ENCODE results near the gene LDHAL6B.
A peak's percentile ranks its signal among the peaks of the same experiment; 100 is the strongest.

The LDHAL6B gene

DNA sequence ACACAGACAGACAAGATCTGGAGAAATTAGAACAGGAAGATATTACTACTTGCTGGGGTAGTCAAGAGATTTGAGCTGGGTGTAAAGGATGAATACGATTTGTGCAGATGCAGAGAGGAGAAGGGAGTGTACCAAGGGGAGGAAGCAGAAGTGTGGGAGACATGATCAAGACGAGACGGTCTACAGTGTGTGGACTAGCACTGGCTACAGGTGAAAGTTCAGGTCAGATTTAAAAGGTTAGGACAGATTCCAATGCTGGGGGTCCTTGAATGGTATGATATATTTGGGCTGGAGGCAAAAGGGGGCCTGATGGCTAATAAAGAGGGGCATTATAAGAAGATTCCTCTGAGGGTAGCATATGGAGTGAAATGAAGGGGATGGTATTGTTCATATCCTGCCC, 12.1 kb downstream of the LDHAL6B start:
- DNase-seq (ENCODE audit: low spot score) = no peak

DNA sequence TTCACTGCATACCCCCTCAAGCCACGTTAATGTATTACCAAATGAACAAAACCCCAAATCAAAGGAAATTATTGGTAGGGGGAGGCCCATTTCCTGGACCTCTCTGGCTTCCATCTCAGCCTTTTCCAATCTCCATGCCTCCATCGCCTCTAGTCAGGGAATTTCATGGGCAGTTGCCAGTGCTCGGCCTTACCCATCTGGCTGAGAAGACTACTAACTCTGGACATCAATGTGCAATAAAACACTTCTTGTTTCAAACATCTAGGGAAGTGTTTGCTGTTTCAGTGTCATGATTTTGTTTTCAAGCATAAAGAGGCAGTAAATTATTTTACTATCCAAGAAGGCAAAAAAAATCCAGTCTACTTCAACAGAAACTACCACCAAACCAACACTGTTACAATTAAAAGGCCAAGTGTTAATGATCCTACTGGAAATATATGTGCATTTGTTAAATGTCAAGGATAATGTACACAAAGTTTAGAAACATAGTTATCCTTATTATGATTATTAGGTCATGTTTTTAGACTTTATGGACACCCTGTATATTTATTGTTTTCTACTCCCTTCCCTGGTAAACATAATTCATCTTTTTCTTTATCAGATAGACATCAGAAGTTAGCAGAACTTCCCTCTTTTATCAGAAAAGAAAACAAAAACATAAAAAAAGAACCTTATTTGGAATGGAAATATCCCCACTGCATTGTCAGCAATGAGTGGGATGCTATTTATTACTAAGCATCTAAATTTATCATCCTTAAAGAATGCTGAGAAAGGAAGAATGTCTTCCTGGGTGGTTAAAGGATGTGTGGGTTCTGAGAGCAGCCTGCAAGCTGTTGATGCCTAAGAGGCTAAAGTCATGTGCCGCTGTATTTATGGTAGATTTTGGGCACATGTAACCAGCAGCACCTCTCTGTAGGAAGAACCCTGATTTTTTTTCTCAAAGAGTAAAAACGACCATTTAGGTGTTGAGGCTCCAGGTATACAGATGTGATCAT, 15.2 kb downstream of the LDHAL6B start:
- peak; percentile 89 for DNase-seq (ENCODE audit: low spot score)

DNA sequence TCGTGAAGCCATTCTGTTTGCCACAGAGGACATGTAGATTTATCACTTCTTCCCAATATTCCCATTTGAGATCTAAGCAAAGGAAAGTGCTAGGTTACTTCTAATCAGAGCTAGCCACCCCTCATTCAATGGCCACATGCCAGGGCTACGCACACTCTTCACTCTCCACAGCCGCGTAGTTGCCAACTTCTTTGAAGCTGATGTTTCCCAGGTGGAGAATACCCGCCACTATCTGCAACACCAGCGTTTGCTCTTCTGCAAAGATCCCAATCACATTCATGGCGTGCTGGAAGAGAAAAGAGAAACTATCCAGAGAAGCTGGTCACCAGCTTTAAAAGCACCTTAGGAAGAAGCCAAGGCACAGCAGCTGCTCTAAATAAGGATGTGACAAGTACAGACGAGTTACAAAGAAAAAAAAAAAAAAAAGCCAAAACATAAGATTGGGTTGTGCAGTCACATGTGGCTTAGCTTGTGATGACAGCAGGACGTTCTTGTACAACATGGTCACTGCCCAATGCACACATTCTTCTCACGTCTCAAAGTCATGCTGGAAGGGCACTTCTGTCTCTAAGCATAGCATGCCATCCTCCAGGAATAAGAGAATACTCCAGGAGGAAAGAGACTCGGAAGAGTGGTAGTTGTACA, 16.4 kb downstream of the LDHAL6B start:
- DNase-seq (ENCODE audit: low spot score) = no peak

DNA sequence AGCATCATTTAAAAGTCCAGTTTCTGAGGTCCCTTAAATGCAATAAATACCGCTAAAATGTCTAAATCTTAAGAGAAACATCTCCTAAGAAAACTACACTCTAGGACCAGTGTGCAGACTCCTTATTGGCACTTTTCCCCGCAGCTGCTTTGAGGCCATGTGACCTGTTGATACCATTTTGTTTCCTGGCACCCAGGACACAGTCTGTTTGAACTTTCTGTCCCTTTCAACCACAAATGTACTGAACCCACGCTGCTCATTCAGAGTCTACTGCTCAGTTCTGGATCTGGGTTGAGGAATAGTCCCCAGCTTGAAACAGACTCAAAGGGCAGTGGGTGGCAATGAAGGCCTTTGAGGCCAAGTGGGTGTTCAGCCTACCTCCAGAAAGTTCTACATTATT, 17.1 kb downstream of the LDHAL6B start:
- no peak for DNase-seq (ENCODE audit: low spot score)

DNA sequence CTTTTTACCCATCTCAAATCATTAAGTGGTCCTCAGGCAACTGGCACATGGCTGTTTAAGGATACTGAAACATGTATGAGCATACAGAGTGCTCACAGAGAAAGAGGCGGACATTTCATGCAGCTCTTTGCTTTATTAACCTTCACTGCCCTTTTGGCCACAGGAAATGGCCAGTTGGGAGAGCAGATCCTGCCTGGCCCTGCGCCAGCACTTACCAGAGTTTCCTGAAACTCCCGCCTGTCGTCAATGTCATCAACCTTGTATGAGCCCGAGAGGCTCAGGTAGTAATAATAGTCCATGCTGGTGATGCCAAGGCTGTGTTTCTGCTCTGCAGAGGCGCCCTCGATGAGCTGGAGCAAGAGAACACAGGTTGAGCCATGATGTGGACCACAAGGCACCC, 17.8 kb downstream of the LDHAL6B start:
- no peak for DNase-seq (ENCODE audit: low spot score)

DNA sequence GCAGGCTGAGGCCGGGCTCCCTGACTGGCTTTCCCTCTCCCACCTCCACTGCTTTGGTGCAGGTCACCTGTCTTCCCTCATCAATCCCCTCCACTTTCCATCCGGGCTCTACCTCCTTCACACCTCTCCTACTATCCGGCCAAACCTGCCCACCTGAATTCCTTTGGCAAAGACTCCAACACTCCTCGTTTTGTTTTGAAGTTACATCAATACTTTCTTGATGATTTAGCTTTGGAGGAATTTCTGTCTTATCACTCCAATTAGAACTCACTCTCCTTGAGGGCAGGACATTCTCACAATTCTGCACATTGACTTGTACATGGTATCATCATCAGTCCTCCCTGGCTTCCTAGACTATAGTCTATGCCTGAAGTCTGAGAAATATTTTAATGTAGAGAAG, 20.4 kb downstream of the LDHAL6B start:
- no peak for DNase-seq (ENCODE audit: low spot score)

DNA sequence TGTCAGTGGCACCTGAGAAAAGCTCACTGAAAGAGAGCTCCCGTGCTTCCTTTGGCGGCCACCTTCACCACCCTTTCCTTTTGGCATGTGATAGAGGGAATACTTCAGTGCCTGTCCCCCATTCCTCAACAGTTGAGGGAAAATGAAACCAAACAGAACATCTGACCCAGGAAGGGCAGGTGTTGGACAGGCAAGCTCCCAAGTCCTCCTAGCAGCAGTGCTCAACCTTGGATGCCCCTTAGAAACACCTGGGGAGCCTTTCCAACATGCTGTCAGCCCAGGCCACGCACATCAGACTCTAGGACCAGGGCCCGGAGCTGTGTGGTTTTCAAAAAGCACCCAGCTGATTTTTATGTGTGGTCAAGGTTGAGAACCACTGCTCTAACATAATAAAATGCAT, 22.4 kb downstream of the LDHAL6B start:
- no peak for DNase-seq (ENCODE audit: low spot score)

DNA sequence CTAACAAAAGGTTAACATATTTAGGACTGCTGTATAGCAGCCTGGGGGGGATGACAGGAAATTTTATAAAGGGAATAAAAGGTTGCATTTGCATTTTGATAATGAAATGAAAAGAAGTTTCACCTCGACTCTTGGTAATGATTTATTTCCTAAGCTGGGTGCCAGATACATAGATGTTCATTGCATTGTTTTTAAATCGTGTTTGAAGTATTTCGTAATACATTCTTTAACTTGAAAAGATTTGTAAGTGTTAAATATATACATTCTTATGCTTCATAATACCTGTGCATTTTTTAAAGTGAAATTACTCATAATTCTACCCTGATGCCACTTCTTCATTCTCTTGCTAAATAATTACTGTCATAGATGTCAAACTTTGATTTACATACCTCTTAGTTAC, 22.8 kb downstream of the LDHAL6B start:
- no peak for DNase-seq (ENCODE audit: low spot score)

DNA sequence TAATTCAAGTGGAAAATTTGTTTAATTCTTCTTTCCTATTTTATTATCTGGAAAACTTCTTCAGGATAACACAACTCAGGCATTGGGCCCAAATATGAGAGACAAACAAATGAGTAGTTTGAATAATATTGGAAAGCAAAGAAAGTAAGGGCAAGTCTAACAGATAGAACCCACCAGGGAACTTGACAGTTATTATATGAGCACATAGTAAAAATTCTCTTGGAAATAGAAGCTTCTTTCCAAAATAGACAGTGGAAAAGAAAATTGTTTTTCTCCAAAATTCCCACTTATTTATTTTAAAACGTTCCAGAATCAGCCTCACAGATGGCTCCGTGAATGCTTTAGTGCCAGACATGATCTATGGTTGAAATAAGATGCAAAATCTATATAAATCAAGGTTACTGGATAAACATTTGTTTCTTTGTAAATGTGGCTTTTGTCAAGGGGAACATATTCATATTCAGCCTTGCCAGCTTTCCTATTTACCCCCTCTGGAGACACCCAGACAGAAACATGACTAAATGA, 23.9 kb downstream of the LDHAL6B start:
- no peak for DNase-seq (ENCODE audit: low spot score)

DNA sequence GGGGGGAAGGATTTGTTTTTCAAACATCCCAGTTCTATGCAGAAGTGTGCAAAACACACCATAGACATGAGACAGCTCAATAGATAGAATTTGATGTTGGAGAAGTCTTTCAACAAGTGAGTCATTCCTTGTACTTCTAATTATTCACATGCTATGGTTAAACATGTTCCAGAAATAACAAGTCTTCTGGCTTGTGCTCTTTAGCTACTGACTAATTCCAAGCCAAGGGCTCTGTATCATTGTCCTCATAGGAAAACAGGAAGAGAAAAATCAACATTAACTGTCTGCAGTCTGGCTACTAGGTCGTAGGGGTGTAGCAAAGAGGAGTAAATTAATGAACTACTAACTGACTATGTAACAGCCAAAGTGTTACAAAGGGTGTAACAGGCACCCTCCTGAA, 25.8 kb downstream of the LDHAL6B start:
- peak; percentile 88 for DNase-seq (ENCODE audit: low spot score)

DNA sequence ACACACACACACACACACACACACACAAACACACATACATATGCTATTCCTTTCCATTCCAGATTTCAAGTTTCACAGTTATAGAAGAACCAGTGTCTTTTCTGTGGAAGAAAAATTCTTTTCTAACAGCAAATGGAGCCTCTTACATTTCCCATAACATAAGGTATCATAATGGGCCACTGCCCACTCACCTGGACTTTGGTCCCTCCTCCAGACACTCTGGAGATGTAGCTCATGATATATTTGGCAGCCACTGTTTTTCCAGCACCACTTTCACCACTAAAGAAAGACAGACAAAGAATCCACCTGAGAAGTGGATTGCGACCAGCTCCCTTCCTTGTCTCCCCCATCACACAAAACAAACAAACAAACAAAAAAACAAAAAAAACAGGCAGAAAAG, 29.8 kb downstream of the LDHAL6B start:
- DNase-seq (ENCODE audit: low spot score) = no peak

DNA sequence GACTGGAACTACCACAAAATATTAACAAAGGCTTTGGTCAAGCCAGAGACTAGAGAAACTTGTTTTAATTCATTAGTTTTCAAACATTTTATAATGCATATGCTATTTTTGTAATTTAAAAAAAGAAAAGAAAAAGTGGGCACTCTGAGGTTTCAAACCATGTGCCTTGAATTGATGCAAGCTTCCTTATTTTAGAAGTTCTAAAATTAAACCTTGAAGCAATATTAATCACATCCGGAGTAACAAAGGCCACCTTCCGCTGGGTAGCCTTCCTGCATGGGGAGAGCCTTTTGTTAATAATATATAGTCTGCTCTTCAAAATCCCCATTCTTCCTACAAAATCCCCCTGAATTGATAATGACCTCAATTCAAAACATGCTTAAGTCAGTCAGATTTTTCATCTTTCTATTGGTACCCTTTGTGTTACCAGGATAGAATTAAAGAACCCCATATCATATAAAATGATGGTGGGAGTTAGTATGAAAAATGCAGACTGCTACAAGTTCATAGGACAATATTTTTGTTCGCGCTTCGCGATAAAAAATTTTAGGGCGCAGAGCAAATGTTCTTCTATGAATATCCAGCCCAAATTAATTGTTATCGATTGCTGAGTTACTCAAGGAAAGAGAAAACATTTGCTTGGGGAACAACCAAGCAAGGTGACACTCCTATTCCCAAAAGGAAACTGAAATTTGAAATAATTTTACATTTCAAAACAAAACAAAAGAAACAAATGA, 30.6 kb downstream of the LDHAL6B start:
- no peak for DNase-seq (ENCODE audit: low spot score)

DNA sequence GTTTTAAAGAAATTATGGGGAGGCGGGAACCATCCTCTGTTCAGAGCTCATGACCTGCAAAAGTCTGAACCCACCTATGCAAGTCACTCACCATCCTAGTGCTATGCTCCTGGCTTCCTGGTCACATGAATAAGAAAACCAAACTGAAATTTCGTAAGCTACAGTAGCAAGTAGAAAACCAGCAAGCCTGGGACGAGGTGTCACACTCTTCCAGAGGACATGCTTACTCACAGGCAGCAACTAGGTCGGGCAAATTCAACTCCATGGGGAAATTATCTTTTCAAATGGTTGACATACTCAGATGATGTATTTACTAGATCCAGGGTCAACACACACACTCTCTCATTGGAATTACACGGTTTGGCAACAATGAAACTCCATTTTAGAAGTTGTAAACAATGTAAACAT, 31.3 kb downstream of the LDHAL6B start:
- DNase-seq (ENCODE audit: low spot score) = no peak

DNA sequence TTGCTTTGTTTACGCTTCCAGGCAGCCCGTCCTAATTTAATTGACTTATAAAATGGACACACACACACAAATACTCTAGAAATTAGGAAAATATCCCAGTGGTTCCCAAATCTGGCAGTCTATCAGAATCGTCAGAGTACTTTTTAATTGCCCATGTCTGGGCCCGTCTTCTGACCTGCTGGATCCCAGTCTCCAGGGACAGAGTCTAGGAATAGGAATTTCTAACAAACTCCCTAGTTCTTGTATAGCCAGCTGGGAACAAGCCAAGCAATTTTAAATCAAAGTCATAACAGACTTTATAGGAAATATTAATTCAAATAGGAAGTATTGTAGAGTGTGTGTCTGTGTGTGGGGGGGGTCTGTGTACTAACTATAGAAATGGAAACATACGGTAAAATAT, 33.4 kb downstream of the LDHAL6B start:
- DNase-seq (ENCODE audit: low spot score) = no peak

DNA sequence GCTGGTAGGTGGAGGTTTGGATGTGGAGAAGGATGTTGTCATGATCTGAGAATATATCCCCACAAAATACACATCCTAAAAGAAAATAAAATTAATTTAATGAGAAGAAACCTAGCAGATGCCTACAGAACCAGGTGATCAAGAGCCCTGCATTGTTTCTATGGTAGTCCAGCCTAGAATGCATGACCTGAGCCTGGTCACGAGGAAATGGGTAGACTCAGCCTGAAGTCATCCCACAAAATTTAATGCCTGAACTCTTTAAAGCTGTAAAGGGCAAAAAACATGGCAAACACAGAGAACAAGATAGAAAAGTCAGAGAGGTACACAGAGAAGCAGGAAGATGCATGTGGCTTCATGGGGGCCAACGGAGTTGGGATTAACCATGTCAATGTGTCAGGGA, 36.0 kb downstream of the LDHAL6B start:
- no peak for DNase-seq (ENCODE audit: low spot score)

DNA sequence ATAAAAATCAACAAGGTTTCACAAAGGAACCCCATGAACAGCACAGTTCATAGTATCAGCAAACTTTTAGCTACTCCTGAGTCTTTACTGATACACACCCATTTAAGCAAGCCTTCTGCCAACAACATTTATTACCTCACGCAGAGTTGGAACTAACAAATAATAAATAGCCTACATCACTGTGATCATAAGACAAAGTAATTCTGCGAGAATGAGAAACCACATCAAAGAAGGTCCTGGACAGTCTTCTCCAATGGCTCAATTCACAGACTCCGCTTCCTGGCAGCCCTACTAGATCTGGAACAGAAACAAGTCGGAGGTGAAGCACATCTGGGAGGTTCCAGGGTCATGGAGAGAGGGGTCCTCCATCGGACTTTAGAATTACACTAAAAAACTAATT, 37.0 kb downstream of the LDHAL6B start:
- DNase-seq (ENCODE audit: low spot score) = no peak

DNA sequence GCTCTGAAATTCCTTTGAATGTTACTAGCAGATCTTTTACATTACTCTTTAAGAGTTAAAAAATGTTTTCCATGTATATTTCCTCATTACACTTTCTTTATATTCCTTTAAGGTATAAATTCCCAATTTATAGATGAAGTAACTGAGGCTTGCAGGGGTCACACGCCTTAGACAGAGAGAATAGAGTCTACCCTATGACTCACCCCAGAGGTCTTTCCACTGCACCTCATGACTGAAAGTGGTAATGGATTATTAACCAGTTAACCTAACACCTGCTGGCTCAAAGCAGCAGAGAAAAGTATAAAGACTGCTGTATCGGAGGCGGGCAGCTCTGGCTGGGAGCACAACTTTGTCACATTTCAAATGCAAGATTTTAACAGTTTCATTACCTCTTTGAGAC, 37.7 kb downstream of the LDHAL6B start:
- no peak for DNase-seq (ENCODE audit: low spot score)

DNA sequence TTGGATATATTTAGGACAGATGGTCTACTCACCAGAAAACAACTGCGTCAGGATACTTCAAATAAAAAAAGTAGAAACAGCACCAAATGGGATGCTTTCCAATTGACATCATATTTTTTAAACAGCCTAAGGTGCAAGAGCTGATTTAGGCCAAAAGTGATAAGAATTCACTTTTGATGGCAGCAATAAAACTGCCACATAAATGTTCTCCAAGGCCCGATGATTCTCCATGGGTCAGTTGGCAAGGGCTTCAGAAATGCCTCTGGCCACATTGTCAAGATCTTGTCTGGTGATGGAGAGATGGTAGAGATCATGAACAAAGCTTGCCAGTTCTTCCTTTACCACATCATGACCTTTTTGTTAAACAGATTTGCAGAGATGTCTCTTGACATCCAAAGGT, 38.9 kb downstream of the LDHAL6B start:
- no peak for DNase-seq (ENCODE audit: low spot score)

DNA sequence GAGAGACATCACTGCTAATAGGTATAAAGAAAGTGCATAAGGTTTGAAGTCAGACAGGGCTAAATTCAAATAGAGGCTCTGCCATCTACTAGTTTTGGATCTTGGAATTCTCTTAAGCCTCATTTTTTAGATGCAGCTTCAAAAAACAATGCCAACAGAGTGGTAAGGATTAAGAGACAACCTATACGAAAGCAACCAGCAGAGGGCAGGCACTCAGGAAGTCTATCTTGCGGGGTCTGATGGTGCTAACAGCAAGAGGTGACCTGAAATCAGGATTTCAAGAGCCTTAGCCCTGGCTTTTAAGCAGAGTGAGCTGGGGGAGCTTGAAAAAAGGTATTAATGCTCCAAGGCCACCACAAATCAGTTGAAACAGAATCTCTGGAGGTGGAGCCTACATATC, 40.7 kb downstream of the LDHAL6B start:
- peak; percentile 74 for DNase-seq (ENCODE audit: low spot score)

DNA sequence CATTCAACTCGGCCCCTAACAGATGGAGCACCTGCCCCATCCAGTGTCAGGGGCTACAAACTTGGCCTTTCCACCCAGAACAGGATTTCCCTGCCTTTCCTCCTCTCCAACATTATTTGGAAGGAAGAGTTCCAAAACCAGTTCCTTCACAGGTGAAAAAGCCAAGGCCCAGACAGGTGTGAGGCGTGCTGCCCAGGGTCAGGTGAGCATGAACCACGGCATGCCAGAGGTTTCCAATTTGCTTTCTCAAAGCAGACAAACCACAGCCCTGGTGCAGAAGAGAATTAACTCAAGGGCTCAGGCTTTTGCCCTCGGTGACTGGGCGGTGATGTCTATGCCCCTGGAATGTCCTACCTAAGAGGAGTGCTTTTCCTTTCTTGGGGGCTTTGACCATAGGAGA, 43.2 kb downstream of the LDHAL6B start:
- no peak for DNase-seq (ENCODE audit: low spot score)

DNA sequence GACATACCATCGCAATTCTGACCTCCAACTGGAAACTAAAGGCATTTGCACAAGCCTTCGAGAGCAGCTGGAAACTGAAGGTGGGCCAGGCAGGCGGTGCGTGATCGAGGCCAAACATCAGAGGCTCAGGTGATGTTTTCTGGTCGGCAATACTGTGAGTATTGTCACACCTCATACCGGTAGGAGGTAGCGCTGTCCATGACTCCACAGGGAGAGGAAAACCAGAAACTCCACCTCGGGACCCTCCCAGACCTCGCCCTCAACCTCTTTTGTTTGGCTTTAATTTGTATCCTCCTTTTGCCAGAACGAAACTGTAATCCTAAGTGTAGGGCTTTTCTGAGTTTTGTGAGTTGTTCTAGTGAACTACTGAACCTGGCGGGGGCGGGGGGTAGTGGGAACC, 43.6 kb downstream of the LDHAL6B start:
- no peak for DNase-seq (ENCODE audit: low spot score)

DNA sequence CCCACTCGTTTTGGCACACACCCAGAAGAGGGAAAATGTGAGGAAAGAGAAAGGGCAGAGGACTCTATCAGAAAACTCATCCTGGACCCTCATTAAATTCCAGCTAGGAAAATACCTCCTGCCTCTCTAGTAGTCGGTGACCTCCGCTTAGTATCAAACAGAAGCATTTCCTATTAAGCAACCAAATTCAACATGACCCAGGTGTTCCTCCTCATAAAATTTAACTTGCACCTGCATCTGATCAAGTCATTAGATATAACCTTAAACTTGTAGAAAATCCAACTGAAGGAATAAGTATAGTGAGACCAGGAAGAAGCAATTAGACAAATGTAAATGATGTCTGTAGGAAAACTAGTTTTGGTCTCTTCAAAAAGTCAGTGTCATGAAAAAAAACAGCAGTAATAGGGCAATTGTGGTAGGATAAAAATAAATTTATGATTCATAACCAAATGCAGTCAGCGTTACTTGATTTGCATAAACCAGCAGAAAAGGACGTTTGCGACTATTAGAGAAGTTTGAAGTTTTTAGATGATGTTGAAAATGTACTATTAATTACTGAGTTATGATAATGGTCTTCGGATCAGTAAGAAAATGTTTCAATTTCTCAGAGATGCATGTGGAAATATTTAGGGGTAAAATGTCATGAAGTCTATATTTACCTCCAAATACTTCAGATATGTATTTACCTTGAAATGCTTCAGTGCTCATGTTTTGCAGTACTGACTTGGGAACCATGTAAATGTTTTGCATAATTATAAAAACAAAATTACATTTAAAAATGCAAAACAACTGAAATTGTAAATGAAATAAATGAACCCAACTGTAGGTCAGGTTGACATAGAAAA, 44.6 kb downstream of the LDHAL6B start:
- no peak for DNase-seq (ENCODE audit: low spot score)

Data from AG08395 (cell line).